Hematopoietic multipotent progenitor cell treated with erythropoietin and hydrocortisone succinate and interleukin-3 and kit ligand, for 8 days (in vitro differentiated cells): ENCODE data around the gene MAP3K6.
A peak's percentile ranks its signal among the peaks of the same experiment; 100 is the strongest.

ENCODE experiments used
- DNase-seq: peaks from one replicate; pipeline ENCODE4 v3.0.0-alpha.2; 2015

The MAP3K6 gene

DNA sequence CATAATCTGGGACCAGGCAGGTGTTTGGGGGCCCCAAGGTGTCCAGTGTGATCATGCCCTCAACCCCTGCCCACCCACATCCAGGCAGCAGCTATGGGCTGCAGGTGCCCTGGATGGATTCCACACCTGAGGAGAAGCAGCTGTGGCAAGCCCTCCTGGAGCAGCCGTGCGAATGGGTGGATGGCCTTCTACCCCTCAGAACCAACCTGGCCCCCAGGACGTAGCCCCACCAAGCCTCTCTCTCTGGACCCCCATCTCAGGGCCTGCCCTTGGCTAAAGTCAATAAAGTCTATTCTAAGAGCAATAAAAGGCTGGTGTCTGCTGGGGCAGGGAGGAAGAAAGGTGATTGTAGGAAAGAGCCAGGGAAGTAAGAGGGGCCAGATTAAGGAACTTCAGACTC, 13.1 kb downstream of the MAP3K6 start:
- DNase-seq, result no peak

DNA sequence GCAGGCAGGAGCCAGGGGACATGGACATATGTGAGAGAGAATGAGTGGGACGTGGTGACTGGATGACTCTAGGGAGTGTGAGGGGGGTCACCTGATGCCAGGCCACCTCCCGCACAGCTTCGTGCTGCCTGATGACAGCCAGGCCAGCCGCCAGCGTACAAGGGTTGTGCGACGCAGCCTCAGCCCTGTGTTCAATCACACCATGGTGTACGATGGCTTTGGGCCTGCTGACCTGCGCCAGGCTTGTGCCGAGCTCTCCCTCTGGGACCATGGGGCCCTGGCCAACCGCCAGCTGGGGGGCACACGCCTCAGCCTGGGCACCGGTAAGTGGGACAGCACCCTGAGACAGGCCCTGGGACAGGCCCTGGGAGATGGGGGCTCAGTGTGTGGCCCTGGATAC, 13.6 kb downstream of the MAP3K6 start:
- no peak for DNase-seq

DNA sequence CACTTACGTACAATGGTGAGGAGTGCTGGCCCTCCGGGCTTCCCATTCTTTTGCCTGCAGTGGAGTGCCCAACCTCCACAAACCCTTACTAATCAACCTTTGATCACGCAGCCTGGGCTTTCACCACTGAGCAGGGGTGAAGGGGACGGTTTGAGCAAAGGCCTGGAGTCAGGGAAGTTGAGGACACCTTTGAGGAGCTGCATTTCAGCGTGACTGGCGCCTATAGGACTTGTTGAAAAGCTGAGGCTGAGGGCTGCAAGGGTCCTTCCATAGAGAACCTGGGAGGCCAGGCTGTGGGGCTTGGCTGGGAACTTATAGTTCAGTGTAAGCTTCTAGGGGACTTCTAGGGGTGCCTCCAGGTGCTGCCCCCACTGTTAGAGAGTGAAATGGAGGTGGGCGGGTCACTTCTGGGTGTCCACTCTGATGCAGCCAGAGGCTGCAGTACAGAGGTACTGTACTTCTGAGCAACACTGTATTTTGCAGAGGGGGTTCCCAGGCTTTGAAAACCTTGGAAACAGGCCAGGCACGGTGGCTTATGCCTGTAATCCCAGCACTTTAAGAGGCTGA, 15.1 kb downstream of the MAP3K6 start:
- no peak for DNase-seq

DNA sequence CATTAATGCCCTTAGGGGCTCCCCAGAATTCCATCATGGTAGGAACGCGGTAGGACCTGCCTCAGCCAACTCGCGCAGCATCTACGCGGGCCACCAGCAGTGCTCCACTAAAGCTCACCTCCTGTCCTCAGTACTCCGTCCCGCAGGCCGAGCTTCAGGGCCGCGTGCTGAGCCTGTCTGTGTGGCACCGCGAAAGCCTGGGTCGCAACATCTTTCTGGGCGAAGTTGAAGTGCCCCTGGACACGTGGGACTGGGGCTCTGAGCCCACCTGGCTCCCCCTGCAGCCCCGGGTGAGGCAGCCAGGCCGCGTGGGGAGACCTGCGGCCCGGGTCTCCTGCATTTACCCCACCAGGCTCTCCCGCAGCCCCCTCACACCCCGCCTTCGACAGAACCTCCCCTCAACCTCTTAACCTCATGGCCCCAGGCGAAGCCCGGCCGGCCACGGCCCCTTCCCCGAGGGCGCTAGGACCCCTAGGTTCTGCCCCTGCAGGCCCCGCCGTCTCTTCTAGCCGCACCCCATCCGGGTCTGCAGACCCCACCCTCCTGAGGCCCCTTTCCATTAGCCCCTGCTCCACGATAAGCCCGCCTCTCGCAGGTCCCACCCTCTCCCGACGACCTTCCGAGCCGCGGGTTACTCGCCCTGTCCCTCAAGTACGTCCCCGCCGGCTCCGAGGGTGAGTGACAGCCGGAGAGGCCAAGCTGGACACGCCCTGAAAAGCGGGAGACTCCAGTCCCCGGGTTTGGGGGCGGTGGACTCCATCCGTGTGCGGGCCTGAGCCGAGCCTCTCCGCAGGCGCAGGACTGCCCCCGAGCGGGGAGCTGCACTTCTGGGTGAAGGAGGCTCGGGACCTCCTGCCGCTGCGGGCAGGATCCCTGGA, 15.9 kb downstream of the MAP3K6 start:
- no peak for DNase-seq

DNA sequence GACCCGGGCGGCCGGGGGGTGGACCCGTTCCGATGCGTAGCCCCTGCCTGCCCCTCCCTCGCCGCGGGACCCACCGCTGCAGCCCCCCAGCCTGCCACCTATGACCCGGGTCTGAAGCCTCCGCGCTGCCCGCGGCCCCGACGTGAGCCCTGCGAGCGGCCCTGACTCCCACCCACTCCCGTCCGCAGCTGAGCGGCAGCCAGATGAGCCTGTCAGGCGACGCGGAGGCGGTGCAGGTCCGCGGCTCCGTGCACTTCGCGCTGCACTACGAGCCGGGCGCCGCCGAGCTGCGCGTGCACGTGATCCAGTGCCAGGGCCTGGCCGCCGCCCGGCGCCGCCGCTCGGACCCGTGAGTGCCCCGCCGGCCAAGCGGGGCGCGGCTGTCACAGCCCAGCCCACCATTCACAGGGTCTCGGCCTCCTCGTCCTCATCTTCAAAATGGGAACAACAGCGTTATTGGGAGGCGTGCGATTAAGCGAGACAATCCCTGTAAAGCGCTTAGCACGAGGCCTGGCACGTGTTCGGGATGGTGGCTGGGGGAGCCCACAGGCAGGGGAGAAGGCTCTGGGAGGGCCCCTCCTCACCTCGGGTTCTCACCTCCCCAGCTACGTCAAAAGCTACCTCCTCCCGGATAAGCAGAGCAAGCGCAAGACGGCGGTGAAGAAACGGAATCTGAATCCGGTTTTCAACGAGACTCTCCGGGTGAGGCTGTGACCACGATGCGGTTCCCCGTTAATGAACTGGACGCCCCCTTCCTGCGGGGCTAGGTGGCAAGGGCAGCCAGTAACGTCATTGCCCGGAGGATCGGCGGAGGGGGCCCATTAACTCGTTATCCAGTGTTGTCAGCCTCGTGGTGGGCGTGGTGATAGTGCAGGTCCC, 16.7 kb downstream of the MAP3K6 start:
- DNase-seq, result no peak

DNA sequence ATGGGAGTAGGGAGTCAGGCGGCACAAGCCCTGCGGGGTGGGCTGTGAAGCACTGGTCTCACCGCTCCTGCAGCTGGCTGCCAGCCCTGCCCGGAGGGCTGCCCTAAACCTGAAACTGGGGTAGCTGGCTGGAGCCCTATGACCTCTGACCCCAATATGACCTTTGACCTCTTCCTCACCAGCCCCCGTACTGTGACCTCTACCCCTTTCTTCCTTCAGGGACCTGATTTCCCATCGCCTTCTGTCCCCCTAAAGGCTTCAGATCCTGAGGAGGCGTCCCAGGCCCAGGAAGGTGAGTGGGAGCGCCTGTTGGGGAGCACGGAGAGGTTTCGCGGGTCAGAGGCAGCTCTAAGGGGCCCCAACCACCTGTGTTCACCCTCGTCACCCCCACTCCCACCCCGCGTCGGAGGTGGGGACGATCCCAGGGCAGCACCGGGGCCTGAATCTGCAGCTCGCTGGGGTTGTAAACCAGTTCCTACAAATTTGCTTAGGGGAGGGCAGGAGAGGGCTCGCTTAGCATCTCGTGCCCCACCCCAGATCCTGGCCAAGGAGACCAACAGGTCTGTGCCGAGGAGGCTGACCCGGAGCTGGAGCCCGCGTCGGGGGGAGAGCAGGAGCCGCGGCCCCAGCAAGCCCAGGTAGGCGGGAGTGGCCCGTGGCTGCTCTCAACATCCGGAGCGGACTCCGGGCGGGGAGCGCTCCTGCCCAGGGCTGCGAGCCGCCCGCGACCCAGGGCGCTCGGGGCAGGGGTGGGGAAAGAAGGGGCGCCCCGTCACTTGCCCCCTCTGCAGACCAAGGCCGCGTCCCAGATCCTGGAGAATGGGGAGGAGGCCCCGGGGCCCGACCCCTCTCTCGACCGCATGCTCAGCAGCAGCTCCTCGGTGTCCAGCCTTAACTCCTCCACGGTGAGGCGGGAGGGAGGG, 17.6 kb downstream of the MAP3K6 start:
- no peak for DNase-seq

DNA sequence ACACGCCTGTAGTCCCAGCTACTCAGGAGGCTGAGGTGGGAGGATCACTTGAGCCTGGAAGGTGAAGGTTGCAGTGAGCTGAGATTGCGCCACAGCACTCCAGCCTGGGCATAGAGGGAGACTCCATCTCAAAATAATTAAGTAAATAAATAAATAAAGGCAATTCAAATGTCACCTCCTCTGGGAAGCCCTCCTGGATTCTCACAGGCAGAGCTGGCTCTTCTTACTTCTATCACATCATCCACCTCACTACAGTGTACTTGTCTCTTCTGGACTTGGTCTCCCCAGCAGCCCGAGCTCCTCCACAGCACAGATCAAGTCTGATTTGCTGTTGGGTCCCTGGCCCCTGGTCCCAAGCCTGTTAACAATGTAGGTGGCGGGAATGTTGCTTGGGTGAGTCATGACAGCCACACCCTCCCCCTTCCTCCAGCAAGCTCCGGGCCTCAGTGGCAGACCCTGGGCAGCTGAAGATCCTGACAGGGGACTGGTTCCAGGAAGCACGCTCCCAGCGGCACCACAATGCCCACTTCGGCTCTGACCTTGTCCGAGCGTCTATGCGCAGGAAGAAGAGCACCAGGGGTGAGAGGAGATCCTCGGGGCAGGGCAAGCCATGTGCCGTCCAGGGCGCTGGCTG, 19.7 kb downstream of the MAP3K6 start:
- no peak for DNase-seq

DNA sequence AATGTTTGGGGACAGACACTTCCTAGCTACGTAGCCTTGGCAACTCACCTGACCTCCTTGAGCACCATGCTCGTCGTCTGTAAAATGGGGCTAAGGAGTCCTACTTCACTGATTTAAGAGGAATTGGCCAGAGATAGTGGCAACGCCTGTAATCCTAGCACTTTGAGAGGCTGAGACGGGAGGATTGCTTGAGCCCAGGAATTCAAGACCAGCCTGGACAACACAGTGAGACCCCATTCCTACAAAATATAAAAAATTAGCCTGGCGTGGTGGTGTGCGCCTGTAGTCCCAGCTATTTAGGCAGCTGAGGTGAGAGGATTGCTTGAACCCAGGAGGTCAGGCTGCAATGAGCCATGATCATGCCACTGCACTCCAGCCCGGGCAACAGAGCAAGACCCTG, 20.4 kb downstream of the MAP3K6 start:
- DNase-seq, result no peak

DNA sequence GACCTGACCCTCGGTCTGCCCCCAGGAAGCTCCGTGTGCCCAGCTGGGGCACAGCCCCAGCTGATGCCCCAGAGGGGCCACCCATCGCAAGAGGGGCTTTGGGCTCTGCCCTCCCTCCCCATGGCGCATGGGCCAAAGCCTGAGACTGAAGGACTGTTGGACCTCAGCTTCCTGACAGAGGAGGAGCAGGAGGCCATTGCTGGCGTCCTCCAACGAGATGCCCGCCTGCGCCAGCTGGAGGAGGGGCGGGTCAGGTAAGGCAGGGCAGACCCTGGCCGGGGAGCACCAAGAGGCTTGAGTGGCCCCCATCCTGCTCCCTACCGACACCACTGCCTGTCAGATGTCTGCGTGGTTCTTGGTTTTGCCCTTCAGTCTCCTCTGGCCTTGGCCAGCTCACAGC, 21.5 kb downstream of the MAP3K6 start:
- DNase-seq, result no peak

DNA sequence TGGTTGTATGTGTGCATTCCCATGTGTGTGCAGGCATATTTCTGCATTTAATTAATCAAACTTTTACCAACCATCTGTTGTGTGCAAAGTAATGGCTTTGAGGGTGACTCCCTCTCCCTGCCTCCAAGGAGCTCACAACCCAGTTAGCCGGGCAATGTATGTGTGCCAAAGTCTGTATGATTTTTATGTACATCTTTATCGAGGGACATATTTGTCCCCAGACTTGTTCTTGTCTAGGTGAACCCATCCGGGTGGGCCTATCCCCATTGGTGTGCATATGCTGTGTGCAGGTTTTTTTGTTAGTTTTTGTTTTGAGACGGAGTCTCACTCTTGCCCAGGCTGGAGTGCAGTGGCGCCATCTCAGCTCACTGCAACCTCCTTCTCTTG, 23.1 kb downstream of the MAP3K6 start:
- no peak for DNase-seq

DNA sequence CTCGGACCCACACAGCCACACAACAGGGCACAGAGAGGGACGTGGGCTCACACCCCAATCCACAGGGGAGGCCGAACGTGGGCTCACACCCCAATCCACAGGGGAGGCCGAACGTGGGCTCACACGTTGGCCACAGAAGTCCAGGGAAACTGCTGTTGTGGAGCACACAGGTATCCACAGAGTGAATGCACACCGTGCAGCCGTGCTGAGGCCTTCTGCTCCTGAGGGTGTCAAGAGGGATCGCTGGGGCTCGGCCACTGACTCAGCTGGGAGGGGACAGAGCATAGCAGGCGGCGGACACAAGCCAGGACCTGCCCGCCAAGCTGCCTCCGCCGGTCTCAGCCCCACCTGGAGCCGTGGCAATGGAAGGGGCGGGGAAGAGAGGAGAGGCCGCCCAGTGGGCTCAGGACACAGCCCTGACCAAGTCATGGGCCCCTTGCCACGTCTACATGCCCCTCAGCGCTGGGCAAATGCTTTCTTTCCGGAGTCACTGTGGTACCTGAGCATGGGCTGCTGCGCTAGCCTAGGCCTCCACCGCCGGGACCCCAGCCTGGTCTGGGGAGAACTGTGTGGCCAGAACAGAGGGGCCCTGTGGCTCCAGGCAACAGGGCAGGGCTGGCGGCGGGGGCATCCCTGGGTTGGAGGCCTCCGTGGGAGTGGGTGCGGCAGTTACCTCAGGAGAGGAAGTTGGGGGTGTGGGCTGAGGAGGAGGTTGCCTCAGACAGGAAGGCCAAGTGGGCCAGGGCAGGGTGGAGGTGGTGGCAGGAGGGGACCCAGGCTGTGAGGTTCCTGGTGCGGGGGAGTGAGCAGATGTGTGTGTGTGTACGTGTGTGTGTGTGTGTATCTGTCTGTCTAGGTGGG, 23.8 kb downstream of the MAP3K6 start:
- peak; percentile 49 for DNase-seq

DNA sequence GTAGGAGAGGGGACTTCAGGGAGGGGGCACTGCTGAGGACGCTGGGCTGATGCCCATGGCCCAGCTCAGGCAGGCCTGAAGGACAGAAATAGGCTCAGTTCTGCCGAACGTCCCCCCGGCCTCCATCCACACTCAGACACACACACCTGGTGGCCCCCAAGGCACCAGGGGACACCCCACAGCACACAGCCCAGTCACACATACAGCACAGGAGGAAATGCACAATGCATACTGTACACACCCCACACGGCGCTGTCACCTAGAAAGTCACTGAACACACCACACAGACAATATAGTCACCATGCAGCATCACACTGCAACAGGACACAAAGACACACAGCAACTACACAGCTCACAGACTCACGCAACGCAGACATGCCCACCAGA, 24.4 kb downstream of the MAP3K6 start:
- DNase-seq, result no peak

DNA sequence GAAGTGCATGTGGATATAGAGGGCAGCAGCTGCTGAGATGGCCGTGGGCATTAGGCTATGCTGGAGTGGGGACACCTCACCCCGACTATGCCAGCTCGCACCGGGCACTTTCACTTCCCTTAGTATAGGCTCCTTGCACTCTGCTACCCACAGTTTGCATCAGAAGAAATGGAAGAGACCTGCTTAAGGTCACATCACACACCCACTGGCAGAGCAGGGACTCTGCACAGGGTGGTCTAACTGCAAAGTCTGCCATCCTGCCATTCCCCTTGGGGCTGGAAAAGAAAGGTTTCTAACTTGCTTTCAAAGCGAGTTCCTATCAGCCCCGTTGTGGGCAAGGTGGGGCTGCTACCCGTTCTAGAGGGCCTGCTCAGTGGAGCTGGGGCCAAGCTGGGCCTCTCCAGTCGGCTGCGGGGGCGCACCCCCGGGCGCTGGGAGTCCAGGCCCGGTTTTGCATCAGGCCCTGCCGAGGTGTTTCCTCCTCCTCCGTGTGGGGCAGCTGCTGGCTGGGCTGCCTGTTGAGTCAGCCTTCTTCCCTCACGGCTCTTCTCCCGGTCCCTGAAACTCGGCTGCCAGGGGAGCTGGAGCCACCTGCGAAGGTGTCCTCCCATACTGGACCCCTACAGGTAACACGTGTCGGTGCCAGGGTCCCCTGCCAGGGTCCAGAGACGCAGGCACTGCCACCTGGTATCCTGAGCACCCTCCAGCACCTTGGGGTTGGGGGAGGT, 25.1 kb downstream of the MAP3K6 start, which contains the start of gene SYTL1:
TSS of gene SYTL1 (plus strand) at position 498 of the 728 bp plus-strand sequence. CDS start 3,313 bp downstream, outside the sequence.
- peak; percentile 65 for DNase-seq

DNA sequence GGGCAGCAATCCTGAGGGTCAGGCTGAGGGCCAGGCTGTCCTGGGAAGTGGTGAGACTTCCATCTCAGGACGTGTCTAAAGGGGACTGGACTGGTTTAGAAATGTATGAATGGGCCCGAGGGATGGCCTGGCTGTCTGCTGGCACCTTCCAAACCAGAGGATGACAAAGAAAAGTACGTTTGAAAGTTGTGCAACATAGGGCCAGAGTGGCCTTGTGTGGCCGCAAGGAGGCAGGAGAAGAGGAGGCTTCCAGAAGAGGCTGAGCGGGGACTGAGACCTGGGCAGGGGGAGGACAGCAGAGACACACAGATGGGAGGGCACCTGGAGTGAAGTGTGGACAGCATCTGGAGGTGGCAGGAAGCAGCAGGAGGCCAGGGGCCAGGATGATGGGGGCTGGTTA, 27.5 kb downstream of the MAP3K6 start:
- no peak for DNase-seq

DNA sequence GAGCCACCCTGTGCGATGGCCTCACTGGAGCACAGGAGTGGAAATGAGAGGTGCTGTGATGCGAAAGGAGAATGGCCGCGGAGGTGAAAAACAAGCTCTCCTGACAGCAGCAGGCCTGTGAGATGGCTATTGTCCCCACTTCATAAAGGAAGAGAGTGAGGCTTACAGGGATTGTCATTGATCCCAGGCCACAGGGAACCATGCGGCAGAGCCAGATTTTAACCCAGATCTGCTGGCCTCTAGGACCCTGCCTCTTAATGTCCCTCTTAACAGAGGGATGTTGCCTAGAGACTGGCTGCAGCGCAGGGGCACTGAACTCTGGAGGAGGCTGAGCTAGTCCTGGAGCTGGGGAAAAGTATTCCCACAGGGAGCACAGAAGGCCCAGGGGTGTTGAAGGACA, 28.0 kb downstream of the MAP3K6 start:
- DNase-seq, result no peak

DNA sequence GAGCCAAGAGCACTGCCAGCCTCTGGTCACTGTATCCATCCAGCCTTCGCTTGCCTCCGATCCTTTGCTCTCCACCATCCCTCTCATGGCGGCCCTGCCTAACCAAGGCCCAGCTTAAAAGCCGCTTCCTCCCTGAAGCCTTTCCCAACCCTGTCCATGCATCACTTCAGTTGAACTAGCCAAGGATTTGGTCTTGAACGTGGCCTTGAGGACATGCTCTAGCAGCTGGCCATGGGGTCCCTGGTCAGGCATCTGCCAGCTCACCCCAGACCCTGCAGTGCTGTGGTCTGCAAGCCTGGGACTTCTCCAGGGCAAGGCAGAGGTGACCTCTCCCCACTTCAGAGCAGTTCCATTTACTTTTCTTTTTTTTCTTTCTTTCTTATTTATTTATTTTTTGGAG, 30.0 kb downstream of the MAP3K6 start:
- no peak for DNase-seq

DNA sequence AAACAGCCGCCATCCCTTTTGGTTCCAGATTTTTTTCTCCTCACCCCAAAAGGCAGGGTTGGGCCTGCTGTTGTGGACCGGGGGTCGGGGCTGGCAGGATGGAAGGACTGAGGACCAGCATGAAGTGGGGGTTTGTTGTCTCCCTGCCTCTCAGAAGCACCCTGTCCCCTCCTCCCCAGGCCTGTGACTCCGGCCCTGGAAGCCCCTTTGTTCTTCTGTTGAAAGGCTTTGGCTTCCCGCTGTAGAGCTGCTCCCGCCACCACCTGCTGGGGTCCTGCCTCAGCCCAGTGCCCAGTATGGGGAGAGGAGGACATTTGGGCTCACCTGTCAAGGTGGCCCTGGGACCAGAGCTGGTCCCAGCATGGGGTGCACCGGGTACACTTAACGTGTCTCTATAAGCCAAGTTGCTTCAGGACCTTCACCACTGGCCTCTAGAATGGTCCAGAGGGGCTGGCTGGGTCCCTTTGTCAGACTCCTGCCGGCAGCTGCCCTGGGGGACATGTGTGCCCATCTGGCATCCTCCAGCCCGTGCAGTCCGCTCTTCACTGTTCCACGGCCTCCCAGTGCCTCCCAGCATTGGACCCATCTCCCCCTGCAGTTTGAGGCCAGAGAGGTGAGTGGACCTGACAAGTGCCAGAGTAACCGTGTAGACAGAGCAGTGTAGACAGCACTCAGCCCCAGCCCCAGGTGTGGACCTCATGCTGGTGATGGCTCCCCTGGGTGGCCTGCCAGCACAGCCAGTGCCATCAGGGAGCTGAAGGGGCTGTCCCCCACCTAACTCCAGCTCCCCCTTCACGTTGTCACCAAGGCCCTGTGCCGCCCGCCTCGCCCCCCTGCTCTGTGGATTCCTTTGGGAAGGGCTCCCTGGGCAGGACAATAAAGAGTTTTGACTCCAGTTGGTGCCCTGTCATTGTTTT, 31.0 kb downstream of the MAP3K6 start:
- no peak for DNase-seq

DNA sequence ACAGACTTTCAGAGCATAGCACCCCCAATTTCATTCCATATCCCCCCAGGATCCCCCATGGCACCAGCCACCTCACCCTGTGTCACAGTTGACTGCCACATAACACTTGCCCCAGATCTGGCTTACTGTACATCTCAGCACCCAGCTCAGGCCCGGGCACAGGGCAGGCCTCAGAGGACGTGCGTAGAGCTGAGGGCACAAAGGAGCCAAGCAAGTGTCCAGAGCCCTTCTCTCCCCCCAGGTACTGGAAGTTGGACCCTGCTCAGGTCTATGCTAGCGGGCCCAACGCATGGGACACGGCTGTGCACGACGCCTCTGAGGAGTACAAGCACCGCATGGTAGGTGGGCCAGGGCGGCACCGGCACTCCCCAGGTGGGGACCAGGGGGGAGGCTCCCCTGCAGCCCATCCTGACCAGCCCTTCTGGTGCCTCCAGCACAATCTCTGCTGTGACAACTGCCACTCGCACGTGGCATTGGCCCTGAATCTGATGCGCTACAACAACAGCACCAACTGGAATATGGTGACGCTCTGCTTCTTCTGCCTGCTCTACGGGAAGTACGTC, 33.0 kb downstream of the MAP3K6 start:
- DNase-seq, result no peak
